HG02623 (cell line): ENCODE measurements around the gene DUSP16.
"Not testable (repeated sequence)": the region's sequence is repeated elsewhere in the genome, so short reads cannot be mapped to it uniquely, and the experiment has no call there.

Source experiments
- ATAC-seq: cut with Tn5 transposase; IDR thresholded peaks from one replicate; pipeline ENCODE4 v1.9.1; 2021; ENCODE audit warnings: moderate library complexity; ENCODE audit not compliant: unreplicated experiment

DUSP16 gene

DNA sequence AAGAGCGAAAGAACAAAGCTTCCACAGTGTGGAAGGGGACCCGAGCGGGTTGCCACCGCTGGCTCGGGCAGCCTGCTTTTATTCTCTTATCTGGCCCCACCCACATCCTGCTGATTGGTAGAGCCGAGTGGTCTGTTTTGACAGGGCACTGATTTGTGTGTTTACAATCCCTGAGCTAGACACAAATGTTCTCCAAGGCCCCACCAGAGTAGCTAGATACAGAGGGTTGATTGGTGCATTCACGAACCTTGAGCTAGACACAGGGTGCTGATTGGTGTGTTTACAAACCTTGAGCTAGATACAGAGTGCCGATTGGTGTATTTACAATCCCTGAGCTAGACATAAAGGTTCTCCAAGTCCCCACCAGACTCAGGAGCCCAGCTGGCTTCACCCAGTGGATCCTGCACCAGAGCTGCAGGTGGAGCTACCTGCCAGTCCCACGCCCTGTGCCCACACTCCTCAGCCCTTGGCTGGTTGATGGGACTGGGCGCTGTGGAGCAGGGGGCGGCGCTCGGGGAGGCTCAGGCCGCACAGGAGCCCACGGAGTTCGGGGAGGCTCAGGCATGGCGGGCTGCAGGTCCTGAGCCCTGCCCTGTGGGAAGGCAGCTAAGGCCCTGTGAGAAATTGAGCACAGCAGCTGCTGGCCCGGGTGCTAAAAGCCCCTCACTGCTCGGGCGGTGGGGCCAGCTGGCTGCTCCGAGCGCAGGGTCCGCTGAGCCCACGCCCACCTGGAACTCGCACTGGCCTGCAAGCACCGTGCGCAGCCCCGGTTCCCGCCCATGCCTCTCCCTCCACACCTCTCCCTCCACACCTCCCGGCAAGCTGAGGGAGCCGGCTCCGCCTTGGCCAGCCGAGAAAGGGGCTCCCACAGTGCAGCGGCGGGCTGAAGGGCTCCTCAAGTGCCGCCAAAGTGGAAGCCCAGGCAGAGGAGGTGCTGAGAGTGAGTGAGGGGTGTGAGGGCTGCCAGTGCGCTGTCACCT lies 90.4 kb downstream of the DUSP16 start:
- not testable (repeated sequence) for ATAC-seq

DNA sequence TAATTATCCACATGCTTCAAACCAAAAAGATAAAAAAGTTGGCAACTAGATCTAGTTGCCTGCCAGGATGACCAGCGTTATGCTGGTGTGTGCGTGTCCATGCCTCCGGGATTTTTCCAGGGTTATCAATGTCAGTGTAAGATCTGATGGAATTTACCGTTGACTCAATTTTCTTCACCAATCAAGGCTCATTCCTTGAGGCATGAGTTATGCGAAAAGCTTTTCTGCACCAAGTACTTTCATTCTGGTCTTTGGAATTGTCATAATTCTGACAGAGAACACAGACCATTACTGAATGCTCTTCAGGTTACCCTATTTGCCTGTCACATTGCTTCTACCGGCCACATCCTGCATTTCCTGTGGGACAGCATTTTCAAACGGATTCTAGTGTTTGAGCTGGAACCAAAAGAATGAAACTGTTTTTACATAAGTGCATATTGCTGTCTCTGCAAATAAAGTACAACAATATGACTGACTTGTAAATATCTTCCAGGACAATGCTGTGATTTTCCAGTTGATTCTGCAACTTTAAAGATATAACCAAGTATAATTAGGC lies 91.8 kb downstream of the DUSP16 start:
- no peak for ATAC-seq

DNA sequence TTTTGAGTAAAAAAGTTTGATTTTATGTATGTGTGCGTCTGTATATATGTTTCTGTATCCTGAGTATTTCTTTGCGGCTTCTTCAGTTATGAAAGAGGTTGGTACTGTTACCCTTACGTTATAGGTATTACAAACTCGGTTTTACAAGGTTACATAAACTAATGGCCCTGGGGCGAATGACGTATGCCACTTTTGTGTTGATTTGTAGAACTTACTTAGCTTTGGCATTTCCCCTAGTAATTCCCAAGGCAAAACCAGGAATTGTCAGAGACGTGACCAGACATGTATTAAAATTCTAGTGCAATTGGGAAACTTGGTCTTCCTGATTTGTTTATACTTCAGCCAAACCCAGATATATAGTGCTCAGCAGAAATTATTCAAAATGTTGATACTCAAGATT lies 93.3 kb downstream of the DUSP16 start:
- no peak for ATAC-seq

DNA sequence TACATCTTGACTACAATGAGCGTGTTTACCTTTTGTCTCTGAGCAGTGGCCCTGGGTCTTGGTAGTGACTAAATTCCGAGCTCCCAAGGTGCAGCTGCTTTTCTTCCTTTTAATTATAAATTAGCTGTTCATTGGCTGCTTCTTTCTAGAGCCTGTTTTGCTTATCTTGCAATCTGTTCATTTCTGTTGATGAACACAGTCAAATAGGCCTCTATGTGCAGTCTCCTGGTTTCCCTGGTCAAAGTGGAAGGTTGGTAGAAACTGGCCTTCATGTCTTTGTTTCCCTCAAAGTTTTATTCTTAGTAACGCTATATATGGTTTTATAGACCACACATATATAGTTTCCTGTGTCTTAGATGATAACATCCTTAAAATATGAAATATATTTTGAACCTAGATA lies 94.1 kb downstream of the DUSP16 start:
- ATAC-seq, result no peak

- no peak for ATAC-seq
These were observed 94.9 kb downstream of the DUSP16 start for GRCh38 chr12:12467688-12468261.

DNA sequence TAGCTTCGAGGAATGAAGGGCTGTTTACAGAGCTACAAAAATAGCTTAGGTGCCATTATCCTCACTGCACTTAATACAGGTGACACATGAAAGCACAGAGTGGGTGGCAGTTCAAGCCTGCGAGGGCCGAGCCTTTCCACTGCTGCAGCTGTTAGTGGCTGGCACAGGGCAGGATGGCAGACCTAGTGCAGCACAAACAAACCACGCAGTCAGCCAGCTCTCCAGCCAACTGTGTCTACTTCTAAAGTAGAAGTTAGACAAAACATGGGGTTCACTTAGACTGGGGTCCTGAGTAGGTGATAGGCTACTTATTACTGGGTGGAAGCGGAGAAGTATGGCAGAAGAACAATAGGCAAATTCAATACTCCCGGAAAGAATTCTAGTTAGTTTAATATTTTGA lies 95.4 kb downstream of the DUSP16 start:
- ATAC-seq, result no peak

- no peak for ATAC-seq
These were observed 96.5 kb downstream of the DUSP16 start for GRCh38 chr12:12466157-12466556.

DNA sequence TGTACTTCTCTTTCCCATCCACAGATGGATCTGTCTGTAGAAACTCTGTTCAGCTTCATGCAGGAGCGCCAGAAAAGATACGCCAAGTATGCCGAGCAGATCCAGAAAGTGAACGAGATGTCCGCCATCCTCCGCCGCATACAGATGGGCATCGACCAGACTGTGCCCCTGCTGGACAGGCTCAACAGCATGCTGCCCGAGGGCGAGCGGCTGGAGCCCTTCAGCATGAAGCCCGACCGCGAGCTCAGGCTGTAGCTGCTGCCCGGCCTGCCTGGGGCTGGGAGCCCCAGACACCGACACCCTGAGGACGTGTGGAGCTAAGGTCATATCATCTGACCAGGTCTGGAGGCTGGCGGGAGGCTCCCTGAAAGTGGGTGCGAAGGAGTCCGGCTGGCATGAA lies 97.1 kb downstream of the DUSP16 start:
- ATAC-seq, result no peak

DNA sequence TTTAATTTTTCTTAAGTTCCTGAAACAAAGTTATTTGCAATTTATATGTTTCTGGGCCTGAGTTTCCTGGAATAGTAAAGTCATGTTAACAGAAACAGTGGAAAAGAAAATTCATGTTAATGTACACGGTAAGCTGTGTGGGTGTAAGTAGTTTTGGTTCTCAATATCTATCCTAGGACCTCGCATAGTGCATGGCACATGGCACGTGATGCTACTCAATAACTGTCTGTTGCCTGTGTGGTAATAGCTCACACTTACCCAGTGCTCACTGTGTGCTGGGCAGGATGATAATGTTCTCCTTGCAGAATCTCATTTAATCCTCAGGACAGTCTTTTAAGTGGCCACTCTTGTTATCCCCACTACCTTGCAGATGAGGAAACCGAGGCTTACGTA lies 100.7 kb downstream of the DUSP16 start:
- no peak for ATAC-seq

DNA sequence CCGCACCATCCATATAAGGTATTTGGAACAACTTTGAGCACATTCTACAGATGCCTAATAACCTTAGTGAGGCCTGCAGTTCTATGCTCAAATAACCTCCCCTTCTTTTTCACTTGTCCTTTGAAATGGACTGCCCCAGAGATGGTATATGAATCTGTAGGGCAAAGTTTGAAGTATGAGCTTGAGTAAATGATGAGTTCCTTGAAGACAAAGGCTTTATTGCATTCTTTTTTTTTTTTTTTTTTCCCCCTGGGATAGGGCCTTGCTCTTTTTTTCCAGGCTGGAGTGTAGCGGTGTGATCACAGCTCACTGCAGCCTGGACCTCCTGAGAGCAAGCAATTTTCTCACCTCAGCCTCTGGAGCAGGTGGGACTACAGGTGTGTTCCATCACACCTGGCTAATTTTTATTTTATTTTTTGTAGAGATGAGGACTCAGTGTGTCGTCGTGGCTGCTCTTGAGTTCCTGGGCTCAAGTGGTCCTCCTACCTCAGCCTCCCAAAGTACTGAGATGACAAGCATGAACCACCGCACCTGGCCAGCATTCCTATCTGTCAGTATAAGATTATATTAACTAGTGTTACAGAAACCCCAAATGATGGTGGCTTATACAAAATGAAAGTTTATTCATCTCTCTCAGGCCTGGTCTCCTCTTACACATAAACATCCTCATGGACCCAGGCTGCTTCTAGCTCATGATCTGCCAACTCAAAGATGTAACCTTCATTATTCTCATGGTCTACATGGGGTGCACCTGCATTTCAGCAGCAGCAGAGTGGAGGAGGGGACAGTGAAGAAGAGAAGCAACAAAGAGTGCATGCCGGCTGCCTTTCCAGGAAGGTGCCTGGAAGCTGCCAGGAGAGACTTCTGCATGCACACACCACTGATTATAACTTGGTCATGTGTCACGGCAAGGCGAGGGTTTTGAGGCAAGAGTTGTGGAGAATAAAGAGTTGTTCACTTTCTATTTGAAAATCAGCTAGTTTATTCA lies 101.4 kb downstream of the DUSP16 start:
- no peak for ATAC-seq

DNA sequence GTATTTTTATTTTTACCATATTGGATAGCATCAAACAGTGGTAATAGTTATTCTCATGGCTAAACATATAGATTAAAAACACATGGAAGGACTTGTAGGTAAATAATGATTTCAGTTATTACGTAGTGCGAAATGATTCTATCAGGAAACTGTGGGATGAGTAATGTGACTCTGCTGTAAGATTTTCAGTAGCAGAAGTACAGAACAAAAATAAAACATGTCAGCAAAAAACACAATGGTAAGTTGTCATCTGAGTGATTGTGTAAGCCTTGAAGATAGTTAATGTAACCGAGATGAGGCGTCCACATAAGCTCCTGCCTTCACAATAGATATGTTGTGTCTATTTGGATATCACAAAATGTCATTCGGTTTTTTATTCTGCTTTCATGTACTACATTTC lies 106.0 kb downstream of the DUSP16 start:
- no peak for ATAC-seq

- no peak for ATAC-seq
These were observed 108.3 kb downstream of the DUSP16 start for GRCh38 chr12:12454315-12454714.

DNA sequence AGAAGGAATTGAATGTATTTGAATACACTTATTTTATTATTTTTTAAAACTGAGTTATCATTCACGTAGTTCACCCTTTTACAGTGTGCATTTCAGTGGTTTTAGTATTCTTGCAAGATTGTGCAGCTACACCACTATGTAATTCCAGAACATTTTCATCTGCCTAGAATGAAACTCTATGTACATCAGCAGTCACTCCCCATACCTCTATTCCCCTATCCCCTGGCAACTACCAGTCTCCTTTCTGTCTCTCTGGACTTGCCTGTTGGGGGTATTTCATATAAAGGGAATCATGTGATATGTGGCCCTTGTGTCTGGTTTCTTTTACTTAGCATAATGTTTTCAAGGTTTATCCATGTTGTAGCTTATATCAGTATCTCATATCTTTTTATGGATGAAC lies 109.0 kb downstream of the DUSP16 start:
- ATAC-seq, result no peak

- no peak for ATAC-seq
These were observed 110.2 kb downstream of the DUSP16 start for GRCh38 chr12:12452326-12452902.

DNA sequence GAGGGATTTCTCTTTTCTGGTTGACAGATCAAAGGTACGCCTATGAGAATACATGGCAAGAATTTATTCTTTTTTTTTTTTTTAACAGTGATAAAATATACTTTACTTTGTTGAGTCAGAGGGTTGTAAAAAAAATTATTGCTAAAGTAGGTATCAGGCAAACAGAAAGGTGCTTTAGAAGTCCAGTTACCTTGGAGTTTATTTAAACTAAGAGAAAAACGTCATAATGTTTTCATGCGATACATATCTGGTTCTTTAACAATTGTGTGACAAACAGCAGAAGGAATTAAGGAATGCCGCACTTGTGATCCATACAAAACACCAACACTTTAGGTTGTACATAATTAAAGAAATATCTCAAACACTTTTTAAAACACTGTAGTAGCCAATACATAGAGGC lies 111.6 kb downstream of the DUSP16 start:
- ATAC-seq, result no peak

- ATAC-seq, result no peak
These were observed 112.6 kb downstream of the DUSP16 start for GRCh38 chr12:12450043-12450471.

- no peak for ATAC-seq
These were observed 113.1 kb downstream of the DUSP16 start for GRCh38 chr12:12449533-12450025.

GRCh38 chr12:12447837-12448236 lies 114.8 kb downstream of the DUSP16 start:
- no peak for ATAC-seq

DNA sequence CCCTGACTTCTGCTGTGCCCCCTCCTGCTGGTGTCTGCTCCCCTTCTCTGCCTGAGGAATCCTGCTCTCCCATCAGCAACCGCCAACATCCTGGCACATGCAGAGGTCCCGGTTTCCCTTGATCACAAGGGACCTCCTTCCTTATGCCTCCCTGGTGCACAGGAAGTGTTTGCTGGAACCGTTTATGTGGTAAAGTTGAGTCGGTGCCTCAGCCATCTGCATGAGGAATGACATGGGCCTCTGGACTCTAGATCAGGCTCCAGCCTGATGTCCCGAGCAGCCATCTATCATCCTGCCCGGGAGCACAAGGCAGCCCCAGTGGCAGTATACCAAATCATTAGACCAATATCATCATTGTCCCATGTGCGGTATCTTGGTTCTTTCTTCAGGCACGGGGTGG lies 115.4 kb downstream of the DUSP16 start:
- no peak for ATAC-seq

GRCh38 chr12:12446786-12447185 lies 115.9 kb downstream of the DUSP16 start:
- no peak for ATAC-seq

- ATAC-seq, result no peak
These were observed 116.8 kb downstream of the DUSP16 start for GRCh38 chr12:12445882-12446181.
